ENCODE data around the gene ADORA2B.
"Not testable (repeated sequence)": the region's sequence is repeated elsewhere in the genome, so short reads cannot be mapped to it uniquely, and the experiment has no call there.

The ADORA2B gene

DNA sequence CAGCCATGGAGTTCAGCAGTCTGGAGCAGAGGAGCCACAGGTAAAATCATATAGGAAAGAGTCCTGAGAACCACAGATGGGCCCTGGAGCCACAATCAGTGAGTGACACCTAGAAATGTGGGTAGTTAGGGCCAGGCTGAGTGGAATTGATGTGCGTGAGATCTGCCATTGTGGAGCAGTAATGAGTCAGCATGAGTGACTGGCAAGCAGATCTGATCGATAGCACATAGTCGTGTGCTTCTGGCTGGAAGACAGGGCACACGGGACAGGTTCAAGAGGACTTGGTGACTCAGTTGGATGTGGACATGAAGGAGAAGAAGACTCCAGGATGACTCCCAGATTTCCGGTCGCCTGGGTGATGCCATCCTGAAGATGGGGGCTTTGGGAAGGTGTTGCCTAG, 12.3 kb downstream of the ADORA2B start:
- DNase-seq: no peak

DNA sequence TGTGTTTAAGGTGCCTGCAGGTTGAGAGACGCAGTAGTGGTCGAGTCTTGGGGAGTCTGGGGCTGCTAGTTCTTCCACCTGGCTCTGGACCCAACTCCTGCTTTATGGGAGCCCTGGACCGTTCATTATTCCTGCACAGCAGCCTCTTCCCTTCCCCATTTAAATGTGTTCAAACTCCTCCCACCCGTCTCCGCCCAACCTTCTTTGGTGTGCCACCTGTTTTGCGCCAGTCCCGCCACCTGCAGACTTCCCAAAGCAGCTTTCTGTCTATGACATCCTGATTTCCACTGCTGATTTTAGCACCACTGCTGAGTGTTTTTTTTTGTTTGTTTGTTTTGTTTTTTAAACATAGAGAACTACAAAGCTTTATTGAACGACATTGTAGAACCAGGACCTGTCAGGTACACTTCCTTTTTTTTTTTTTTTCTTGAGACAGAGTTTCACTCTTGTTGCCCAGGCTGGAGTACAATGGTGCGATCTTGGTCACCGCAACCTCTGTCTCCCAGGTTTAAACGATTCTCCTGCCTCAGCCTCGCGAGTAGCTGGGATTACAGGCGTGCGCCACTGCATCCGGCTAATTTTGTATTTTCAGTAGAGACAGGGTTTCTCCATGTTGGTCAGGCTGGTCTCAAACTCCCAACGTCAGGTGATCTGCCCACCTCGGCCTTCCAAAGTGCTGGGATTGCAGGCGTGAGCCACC, 12.8 kb downstream of the ADORA2B start:
- DNase-seq: no peak

DNA sequence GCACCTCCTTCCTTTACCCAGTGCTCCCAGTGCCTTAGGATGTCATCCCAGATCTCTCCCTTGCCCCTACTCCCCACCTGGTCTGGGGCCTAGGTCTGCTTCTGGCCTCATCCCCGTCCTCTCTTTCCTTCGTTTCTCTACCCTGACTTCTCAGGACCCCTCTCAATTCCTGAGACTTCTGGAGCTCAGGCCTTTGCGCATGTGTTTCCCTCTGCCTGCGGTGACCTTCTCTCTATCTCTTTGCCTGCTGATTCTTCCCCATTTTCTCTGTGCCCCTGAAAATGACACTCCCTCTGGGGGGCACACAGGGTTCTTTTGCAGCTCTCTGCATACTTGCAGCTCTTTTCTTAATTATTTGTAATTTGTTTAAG, 13.5 kb downstream of the ADORA2B start:
- DNase-seq: no peak

DNA sequence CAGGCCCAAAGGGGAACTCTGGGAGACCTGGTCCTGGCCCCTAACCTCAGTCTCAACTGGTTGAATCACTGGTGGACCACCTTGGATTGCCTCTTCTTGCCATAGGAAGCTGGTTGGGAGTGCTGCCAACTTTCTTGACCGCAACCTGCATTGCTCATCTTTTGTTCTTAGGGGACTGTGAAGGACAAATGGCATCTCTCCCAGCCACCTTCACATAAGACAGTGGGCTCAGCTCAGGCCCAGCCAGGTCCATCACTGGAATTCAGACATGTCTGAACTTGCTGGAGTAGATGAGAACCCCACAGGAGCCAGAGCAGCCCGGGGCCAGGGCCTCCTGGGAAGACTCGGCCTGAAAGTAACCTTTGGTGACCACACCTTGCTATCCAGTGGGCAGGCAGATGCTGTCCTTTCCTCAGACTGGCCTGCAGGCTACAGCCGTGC, 18.8 kb downstream of the ADORA2B start:
- DNase-seq: no peak

DNA sequence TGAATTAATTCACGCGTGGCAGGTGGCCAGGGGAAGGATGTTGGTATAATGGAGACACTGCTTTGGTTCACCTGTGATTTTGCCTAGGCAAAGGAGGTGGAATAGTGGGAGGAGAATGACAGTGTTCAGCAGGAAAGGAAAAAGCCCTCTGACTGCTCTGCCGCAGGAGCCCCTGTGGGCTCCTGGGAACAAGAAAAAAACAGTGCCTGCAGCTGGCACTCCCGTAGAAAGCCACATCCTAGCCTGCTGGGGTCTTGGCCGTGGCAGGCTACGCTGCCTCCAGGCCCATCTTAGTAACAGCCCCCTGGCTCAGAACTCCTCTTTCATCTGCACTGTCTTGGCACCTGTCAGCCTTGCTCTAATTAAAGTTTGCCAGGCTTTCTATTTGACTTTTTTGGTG, 20.6 kb downstream of the ADORA2B start:
- DNase-seq: no peak

DNA sequence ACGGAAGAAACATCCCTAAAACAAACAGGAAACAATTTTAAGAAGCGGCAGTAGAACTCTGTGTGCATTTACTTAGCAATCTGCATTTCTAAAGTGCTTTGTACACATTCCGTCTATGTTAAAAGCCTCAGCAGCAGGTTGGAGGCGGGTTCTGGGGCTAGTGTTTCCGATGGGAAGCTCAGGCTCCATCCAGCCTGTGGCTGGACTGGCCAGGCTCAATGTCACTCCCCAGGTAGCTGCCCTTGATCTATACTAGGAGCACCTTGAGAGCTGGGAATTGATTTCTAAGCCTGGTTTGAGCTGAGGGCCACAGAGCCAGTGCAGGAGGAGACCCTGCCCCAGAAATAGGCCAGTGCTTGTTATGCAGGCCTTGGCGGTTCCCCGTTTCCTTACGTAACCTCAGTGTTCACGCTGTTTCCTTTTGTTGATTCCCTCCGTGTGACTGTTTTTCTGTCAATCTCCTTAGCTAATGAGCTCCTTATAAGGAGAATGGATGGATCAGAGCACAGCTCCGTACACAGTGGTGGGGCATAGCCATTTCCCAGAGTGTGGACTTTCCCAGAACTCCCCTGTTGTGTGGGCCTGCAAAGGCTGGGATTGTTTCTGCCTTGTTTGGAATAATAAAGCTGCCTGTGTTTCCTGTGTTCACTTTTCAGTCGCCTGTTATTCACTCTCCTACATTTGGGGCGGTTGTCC, 21.4 kb downstream of the ADORA2B start:
- no peak for DNase-seq

DNA sequence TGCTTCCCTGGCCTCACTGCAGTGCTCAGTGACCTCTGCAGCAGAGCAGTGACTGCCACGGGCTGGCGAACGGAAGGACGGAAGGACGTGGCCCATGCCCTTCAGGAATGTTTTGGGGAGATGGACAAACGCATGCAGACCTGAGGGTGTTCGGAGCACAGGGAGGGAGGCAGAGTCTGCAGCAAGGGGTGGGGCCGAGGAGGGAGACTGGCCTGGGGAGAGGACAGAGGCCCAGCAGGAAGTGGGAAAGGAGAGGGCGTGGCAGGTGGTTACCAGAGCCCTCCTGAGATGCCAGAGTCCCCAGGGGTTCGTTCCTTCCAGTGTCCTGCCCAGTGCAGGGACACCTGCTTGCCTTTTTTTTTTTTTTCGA, 21.9 kb downstream of the ADORA2B start:
- no peak for DNase-seq

DNA sequence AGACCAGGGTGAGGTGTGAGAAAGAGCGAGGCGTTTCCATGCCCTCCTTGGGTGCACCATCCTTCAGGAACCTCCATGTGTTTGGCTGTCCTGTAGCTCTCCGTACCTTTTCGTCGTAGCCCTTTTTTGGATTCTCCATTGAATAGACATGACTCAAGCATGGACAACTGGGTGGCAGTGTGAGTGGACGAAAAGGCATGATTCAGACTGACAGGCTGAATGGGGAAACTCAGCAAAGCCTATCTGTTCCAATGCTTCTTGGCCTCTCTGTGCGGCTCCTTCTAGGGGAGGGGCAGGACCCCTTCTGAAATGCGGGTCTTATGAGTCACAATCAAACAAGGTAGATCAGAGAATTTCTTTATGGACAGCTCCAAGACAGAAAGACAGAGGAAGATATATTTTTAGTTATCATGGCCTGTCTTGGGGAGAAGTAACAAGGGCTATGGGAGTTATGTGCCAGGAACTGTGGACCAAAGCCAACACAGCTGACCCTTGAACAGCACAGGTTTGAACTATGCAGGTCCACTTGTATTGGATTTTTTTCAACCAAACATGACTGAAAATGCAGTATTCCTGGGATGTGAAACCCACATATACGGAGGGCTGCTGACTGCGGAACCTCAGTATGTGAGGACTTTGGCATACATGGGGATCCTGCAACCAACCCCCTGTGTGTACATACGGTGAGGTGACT, 22.9 kb downstream of the ADORA2B start:
- no peak for DNase-seq

DNA sequence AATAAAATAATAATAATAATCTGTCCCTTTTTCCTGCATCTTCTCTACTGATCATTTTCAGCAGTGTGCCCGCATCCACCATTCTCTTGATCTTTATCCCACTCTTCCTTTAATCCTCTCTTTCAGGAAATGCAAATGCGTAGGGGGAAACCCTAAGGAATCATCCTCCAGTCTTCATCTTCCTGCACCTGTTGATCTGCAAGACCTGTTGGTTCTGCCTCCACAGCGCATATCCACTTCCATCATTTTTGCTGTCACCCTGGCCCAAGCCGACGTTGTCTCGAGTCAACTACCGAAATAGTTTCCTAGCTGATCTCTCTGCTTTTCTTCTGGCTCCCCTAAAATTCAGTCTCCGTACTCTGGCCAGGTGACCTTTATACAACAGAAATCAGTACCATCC, 24.5 kb downstream of the ADORA2B start:
- DNase-seq: no peak

DNA sequence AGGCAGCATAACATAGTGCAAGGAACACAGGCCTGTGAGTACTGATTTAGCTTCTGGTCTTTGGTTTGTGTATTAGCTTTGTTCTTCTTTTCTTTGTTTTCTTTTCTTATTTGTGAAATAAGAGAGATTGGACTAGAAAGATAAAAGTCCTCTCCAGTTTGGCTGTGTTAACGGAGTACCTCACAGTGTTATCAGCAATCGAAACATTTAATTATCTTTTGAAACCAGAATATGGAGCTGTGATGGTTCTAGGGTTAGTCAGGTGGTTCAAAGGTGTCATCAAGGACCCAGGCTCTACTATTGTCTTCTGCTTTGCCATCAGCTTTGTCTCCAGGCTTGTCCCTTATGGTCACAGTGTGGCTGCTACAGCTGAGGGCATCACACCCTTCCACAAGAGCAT, 25.6 kb downstream of the ADORA2B start:
- no peak for DNase-seq

DNA sequence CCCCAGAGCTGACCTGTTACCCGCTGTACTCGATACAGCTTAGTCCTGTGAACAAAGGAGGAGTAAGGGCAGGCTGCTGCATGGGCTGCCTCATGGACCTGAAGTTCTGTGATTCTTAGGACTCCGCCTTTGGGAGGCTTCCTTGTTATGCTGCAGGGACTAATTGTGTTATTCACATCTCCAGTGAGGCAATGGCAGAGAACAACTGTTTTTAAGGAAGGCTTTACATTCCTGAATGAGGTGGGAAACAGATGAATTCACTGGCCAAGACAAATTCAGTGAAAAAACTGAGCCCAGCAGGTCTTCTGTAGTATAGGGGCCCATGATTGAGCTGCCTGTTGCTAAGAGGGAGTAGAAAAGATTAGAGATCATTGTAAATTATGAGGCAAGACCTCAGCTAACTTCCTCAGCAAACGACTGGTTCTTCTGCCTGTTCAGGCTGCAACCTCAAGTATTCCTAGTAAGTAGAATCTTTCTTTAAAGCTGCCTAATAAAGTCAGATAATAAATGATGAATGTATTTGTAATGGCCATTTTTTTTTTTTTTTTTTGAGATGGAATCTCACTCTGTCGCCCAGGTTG, 26.3 kb downstream of the ADORA2B start:
- DNase-seq: no peak

DNA sequence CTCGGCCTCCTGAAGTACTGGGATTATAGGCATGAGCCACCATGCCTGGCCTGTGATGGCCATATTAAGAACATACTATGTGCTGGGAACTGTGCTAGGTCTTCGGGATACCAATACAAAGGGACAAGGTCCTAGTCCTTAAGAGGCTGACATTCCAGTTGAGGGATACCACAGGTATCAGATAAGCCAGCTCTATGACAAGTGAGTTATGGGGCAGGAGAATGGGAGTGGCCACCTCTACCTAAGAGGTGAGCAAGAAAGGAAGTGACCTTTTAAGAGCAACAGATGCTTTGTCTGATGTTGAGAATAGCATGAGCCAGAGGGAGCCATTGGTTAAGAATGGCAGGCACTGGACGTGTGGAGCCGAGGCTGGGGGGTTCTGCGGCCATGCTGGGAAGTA, 27.0 kb downstream of the ADORA2B start:
- DNase-seq: no peak

DNA sequence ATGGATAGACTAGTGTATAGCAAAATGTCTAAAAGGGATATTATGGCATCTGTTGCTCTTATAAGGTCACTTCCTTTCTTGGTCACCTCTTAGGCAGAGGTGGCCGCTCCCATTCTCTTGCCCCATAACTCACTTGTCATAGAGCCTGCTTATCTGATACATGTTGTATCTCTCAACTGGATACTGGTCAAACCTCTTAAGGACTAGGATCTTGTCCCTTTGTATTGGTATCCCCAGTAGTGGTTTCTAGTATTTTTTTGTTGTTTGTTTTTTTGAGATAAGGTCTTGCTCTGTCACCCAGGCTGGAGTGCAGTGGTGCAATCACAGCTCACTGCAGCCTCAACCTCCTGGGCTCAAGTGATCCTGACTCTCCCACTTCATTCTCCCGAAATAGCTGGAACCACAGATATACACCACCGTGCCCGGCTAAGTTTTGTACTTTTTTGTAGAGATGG, 27.6 kb downstream of the ADORA2B start:
- DNase-seq: no peak

DNA sequence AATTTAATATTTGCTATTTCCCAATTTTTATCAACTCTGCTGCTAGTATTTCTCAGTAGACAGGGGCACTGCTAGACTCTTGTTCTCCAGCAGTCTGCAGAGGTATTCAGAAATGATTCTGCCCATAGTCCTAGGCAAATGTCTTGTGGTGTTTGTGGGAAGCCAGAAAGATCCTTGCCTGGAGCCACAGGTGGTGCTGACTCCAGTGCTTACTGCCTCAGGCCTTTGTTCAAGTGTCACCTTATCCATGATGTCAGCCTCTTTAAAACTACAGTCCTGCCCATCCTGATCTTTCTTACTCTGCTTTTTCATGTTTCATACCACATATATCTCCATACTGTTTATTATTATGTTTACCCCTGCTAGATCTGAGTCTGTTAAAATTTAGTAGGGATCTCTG, 28.1 kb downstream of the ADORA2B start:
- no peak for DNase-seq

DNA sequence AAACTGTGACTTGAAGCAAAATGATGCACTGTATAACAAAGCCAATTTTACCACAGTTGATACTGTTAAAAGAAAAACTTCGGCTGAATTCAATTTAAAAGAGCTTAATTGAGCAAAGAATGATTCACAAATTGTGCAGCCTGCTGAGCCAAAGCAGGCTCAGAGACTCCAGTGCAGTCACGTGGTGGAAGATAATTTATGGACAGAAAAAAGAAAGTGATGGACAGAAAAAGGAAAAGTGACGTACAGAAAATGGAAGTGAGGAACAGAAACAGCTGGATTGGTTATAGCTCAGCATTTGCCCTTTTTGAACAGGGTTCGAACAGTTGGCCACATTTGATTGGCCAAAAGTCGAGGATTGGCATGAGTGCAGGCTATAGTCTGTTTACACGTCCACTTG, 28.9 kb downstream of the ADORA2B start:
- no peak for DNase-seq

DNA sequence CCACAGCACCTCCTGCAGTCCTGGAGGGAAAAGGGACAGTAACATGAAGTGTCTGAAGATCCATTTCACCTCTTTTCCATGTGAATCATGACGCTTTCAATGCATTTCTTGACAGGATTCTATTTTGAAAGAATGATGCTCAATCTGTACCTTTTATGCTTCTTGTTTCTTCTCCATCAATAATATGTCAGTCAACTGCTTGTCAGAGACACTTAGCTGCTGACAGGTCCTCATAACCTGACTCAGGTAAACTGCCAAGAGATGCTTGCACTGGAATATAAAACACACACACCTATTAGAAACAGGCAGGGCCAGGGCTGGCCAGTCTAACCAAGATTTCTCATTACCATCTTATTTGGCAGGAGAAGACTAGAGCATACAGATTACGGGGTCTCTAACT, 33.0 kb downstream of the ADORA2B start:
- no peak for DNase-seq

DNA sequence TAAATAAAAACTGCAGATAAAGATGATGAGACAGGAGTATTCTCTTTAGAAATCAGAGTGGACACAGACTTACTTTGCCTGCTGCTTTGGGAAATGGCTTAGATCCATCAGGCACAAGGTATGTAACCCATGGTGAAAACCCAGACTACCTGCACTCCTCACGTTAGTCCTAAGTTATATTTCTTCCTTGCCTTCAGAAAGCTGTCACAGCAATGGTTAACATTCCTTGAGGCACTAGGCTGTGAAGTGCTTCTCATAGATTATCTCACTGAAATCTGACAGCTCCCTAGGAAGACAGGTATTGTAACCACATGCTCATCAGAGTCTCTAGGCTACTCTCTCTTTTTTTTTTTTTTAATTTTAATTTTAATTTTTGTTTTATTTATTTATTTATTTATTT, 33.7 kb downstream of the ADORA2B start:
- DNase-seq: no peak

DNA sequence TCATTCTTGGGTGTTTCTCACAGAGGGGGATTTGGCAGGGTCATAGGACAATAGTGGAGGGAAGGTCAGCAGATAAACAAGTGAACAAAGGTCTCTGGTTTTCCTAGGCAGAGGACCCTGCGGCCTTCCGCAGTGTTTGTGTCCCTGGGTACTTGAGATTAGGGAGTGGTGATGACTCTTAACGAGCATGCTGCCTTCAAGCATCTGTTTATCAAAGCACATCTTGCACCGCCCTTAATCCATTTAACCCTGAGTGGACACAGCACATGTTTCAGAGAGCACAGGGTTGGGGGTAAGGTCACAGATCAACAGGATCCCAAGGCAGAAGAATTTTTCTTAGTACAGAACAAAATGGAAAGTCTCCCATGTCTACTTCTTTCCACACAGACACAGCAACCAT, 34.1 kb downstream of the ADORA2B start:
- not testable (repeated sequence) for DNase-seq

DNA sequence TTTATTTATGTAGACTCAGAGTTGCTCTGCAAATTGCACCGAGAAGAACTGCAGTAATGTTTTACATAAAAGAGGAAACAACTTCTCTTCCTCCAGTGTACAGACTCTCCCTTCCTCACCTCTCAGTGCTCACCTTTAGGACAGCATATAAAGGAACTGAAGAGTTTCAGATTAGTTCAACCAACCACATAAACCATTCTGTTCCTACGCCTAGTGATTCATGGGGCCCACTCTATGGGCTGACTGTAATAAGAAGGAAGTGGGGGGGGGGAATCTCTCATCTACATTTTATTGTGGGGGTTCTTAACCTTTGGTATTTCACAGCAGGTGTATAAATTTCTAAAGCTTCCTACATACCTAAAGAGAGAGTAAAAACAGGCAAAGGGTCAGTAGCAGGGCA, 36.3 kb downstream of the ADORA2B start:
- DNase-seq: no peak

DNA sequence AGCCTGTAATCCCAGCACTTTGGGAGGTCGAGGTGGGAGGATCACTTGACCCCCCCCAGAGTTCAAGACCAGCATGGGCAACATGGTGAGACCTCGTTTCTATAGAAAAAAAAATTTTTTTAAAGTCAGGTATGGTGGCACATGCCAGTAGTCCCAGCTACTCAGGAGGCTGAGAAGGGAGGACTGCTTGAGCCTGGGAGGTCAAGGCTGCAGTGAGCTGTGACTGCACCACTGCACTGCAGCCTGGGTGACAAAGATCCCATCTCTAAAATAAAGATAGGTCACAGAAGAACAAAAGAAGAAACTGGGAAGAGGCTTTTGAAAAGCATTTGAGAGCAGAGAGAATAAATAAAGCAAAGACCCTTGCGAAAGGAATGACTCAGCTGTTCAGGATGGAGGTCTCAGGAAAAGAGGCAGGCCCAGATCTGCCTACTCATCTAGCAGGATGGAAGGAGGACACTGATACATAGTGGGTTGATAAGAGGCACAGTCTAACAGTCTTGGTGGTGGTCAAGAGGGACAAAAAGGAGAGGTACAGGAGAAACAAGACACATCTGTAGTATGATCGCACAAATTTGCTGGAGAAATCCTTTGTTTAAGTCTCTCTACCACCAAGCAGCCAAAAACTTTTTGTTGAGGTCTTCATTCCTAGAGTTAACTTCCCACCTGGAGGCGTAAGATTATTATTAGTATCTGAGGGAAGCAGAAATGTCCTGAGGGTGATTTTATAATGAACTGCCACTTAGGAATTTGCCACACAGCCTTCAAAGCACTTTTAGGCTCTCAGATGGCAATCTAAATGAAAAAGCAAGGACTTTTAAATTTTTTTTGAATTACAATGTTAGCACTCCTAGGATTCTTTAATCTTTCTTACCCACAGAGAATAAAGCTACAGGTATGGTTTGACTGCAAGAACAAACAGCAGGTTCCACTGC, 37.0 kb downstream of the ADORA2B start:
- DNase-seq: no peak

DNA sequence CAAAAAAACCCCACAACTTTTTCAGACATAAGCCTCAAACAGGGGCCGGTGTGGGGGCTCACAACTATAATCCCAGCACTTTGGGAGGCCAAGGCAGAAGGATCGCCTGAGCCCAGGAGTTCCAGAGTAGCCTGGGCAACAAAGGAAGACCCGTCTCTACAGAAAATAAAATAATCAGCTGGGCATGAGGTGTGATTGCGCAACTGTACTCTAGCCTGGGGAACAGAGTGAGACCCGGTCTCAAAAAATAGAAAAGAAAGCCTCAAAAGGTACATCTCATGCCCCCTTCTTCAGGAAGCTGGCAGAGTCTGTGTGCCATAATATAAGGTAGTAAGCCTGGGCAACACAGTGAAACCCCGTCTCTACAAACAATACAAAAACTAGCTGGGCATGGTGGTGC, 51.4 kb downstream of the ADORA2B start:
- no peak for DNase-seq

DNA sequence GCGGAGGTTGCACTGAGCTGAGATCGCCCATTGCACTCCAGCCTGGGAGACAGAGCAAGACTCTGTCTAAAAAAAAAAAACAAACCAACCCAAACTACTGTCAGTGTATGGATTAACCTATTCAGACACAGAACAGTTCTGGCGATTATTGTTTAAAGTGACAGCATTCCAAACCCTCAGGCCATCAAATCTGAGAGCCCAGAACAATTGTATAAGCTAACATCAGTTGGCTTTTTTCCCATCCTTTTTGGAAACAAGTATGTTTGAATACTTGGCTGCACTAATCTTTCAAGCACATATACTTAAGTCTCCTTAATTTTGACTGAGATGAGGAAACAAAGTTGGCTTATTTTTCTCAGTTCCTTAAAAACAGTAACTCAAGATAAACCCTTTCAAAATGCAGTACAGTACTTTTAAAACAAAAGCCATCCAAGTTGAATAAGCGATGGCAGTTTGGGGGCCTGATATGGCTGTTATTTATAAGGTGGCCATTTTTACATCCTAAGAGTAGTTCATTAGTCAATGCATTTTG, 53.2 kb downstream of the ADORA2B start:
- DNase-seq: no peak
